GM21423 (cell line): ENCODE results near the gene DOHH.

Source experiments
- ATAC-seq: cut with Tn5 transposase; IDR thresholded peaks from one replicate; pipeline ENCODE4 v1.9.1; 2021; ENCODE audit warnings: mild to moderate bottlenecking, moderate library complexity; ENCODE audit not compliant: unreplicated experiment

The DOHH gene

GRCh38 chr19:3504735-3505134 is 4.3 kb upstream of the DOHH start:
- ATAC-seq: no peak

GRCh38 chr19:3503036-3503572 is 2.6 kb upstream of the DOHH start:
- no peak for ATAC-seq

GRCh38 chr19:3501780-3502179 is 1.3 kb upstream of the DOHH start:
- no peak for ATAC-seq

- ATAC-seq: no peak
Measured at GRCh38 chr19:3499738-3500428, 591 bp downstream of the DOHH start.

- no peak for ATAC-seq
Measured at GRCh38 chr19:3497757-3498520, 2.5 kb downstream of the DOHH start.

- ATAC-seq: no peak
Measured at GRCh38 chr19:3496392-3497273, 3.8 kb downstream of the DOHH start.

- ATAC-seq: no peak
Measured at GRCh38 chr19:3494559-3494958, 5.9 kb downstream of the DOHH start.

GRCh38 chr19:3494051-3494450 is 6.4 kb downstream of the DOHH start:
- ATAC-seq: no peak

GRCh38 chr19:3493651-3494050 is 6.8 kb downstream of the DOHH start:
- no peak for ATAC-seq

- no peak for ATAC-seq
Measured at GRCh38 chr19:3492919-3493318, 7.6 kb downstream of the DOHH start.

GRCh38 chr19:3492131-3492839 is 8.2 kb downstream of the DOHH start:
- no peak for ATAC-seq

- ATAC-seq: no peak
Measured at GRCh38 chr19:3491396-3492119, 8.9 kb downstream of the DOHH start.

GRCh38 chr19:3483226-3483628 is 17.2 kb downstream of the DOHH start, which contains the start of gene SMIM44:
Gene SMIM44 (minus strand): TSS chr19:3483441. CDS start chr19:3483403, 38 bp downstream.
- ATAC-seq: no peak

- ATAC-seq: no peak
Measured at GRCh38 chr19:3482507-3483225, 17.8 kb downstream of the DOHH start.

- ATAC-seq: no peak
Measured at GRCh38 chr19:3481241-3482090, 19.0 kb downstream of the DOHH start.

GRCh38 chr19:3480383-3481091 is 19.9 kb downstream of the DOHH start, which contains the start of gene SMIM24:
Gene SMIM24 (minus strand): TSS chr19:3480525. CDS start chr19:3480463, 62 bp downstream.
- no peak for ATAC-seq

GRCh38 chr19:3479834-3480215 is 20.6 kb downstream of the DOHH start:
- ATAC-seq: no peak
